NB4 (cell line): Measurements from ENCODE around the gene ZNF668.

Experiments used
- DNase-seq: peaks from one replicate; pipeline ENCODE4 v3.0.0; 2010; ENCODE audit warnings: low read depth
- H3K4me3 ChIP-seq: one replicate; pipeline ENCODE4 v1.5.1; 2011; ENCODE audit warnings: mild to moderate bottlenecking, low read depth, low read length, moderate library complexity
- MAX ChIP-seq: IDR thresholded peaks from 2 replicates; pipeline ENCODE4 v1.6.1; 2011; ENCODE audit warnings: low read depth, low read length
- MYC ChIP-seq: IDR thresholded peaks from 2 replicates; pipeline ENCODE4 v1.6.1; 2011; ENCODE audit warnings: low read depth, low read length
- POLR2A ChIP-seq: IDR thresholded peaks from 2 replicates; pipeline ENCODE4 v1.6.1; 2011; ENCODE audit warnings: mild to moderate bottlenecking; ENCODE audit not compliant: insufficient read length; ENCODE audit errors: extremely low read depth
- TF ChIP-seq, protein P1 (sequence below): IDR thresholded peaks from one replicate; pipeline ENCODE4 v1.5.1; 2012; ENCODE audit warnings: low read depth, low read length

ZNF668 gene

GRCh38 chr16:31073970-31074813 is at the start of gene ZNF668, which contains the start of gene ZNF646:
ZNF668 (minus strand) TSS chr16:31074240; CDS start chr16:31064459, 9,781 bp downstream.
ZNF646 (plus strand) TSS chr16:31074422; CDS start chr16:31076325, 1,903 bp downstream.
- H3K4me3 ChIP-seq, result peak within 1 kb of the TSS; percentile 87
- TF ChIP-seq, protein P1, sequence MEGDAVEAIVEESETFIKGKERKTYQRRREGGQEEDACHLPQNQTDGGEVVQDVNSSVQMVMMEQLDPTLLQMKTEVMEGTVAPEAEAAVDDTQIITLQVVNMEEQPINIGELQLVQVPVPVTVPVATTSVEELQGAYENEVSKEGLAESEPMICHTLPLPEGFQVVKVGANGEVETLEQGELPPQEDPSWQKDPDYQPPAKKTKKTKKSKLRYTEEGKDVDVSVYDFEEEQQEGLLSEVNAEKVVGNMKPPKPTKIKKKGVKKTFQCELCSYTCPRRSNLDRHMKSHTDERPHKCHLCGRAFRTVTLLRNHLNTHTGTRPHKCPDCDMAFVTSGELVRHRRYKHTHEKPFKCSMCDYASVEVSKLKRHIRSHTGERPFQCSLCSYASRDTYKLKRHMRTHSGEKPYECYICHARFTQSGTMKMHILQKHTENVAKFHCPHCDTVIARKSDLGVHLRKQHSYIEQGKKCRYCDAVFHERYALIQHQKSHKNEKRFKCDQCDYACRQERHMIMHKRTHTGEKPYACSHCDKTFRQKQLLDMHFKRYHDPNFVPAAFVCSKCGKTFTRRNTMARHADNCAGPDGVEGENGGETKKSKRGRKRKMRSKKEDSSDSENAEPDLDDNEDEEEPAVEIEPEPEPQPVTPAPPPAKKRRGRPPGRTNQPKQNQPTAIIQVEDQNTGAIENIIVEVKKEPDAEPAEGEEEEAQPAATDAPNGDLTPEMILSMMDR, result no peak
- TF ChIP-seq MAX (peak; percentile 45; the same call in 1 of the 2 replicates), POLR2A (peak; percentile 91), MYC (peak; percentile 87)
- DNase-seq, result peak; percentile 100

GRCh38 chr16:31120129-31120528 is 46.1 kb upstream of the ZNF668 start:
- TF ChIP-seq, protein P1, result no peak
- no peak for TF ChIP-seq MAX
- TF ChIP-seq MYC, result no peak
- TF ChIP-seq POLR2A, result no peak
- DNase-seq, result no peak

GRCh38 chr16:31118223-31119155 is 44.4 kb upstream of the ZNF668 start:
- TF ChIP-seq MYC, result no peak
- TF ChIP-seq POLR2A, result no peak
- no peak for TF ChIP-seq MAX
- TF ChIP-seq, protein P1, result no peak
- no peak for DNase-seq
- H3K4me3 ChIP-seq, result peak overlapping the region; percentile 91

More at GRCh38 chr16:31120129-31120528, 46.1 kb upstream of the ZNF668 start:
- no peak overlapping the region for H3K4me3 ChIP-seq

DNA sequence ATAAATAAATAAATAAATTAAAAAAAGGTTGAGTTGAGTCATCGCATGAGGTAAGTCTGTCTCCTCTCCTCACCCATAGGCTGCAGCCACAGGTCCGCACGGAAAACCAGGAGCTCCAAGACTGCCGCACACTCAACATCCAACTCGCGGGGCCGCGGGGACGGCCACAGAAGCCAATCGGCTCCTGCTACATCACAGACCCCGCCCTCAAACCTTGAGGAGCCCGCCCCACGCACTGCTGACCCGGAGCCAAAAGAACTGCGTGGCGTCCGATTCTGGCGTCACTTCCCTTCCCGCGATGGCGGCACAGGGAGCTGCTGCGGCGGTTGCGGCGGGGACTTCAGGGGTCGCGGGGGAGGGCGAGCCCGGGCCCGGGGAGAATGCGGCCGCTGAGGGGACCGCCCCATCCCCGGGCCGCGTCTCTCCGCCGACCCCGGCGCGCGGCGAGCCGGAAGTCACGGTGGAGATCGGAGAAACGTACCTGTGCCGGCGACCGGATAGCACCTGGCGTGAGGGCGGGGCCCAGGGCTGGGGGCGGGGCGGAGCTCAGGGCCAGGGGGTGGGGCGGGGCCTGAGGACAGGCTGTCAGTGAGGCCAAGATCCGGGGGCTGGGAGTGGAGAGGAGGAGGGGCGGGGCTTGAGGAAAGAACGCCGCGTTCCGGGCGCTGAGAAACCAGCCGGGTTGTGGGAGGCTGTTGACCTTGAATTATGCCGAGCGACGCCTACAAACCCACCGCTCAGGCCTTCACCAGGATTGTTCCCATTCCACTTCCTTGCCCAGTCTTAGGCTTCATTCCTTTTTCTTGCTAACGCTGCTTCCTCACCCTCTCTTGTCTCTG is 43.6 kb upstream of the ZNF668 start, which contains the start of gene KAT8:
Gene KAT8, plus strand, starts transcription at position 281 of the 839 bp plus-strand sequence. Its CDS starts 18 bp downstream, at position 299.
- TF ChIP-seq MYC (peak; percentile 82), POLR2A (peak; percentile 83), MAX (peak; percentile 58)
- TF ChIP-seq, protein P1, result no peak

GRCh38 chr16:31114468-31114867 is 40.4 kb upstream of the ZNF668 start:
- TF ChIP-seq MAX, result no peak
- no peak for TF ChIP-seq POLR2A
- TF ChIP-seq, protein P1, result no peak
- no peak for TF ChIP-seq MYC

More for the DNA sequence above, 43.6 kb upstream of the ZNF668 start, which contains the start of gene KAT8:
- peak within 1 kb of the TSS; percentile 91 for H3K4me3 ChIP-seq
- peak; percentile 98 for DNase-seq

More at GRCh38 chr16:31114468-31114867, 40.4 kb upstream of the ZNF668 start:
- no peak for DNase-seq
- no peak overlapping the region for H3K4me3 ChIP-seq
